ENCODE results near the gene SOD3. TPM values are rescaled to one million over a fixed set of nuclear protein-coding genes. Genes with fewer than 3 reads are reported as not detected.

Gene SOD3
- total RNA-seq, 4 donors from 2014 or later: 48.3 to 73.6 (median 62.7) TPM

- TF ChIP-seq POLR2A (IDR thresholded peaks at IDR 0.05) (no peak), CTCF (IDR thresholded peaks at IDR 0.05) (no peak)
- intact Hi-C loops (cut with DNase I; ENCODE audit: low total_unique reads): no loop called here
- 52 to 55% methylated on average over 4 of the region's 4 CpGs for WGBS, 2 donors
- no peak for DNase-seq (ENCODE audit: low spot score in 2 of 2)
- no peak overlapping the region for H3K4me3 ChIP-seq (ENCODE audit: low read depth, poor library complexity, severe bottlenecking)
Observed at GRCh38 chr4:24771241-24771640, 24.1 kb upstream of the SOD3 start.

- 76 to 80% methylated on average over 5 of the region's 5 CpGs for WGBS, 2 donors
- no peak overlapping the region for H3K4me3 ChIP-seq (ENCODE audit: low read depth, poor library complexity, severe bottlenecking)
- TF ChIP-seq CTCF (IDR thresholded peaks at IDR 0.05): no peak
- no peak for TF ChIP-seq POLR2A (IDR thresholded peaks at IDR 0.05)
- no peak for DNase-seq (ENCODE audit: low spot score in 2 of 2)
- intact Hi-C loops (cut with DNase I; ENCODE audit: low total_unique reads): no loop called here
Observed at GRCh38 chr4:24772061-24772705, 23.2 kb upstream of the SOD3 start.

- DNase-seq (ENCODE audit: low spot score in 2 of 2): no peak
- TF ChIP-seq POLR2A (IDR thresholded peaks at IDR 0.05) (no peak), CTCF (IDR thresholded peaks at IDR 0.05) (no peak)
- intact Hi-C loops (cut with DNase I; ENCODE audit: low total_unique reads): no loop called here
- H3K4me3 ChIP-seq (ENCODE audit: low read depth, poor library complexity, severe bottlenecking): no peak overlapping the region
- 96% methylated on average over 6 of the region's 6 CpGs for WGBS, 2 donors
Observed at GRCh38 chr4:24772952-24773351, 22.4 kb upstream of the SOD3 start.

GRCh38 chr4:24774452-24774851, 20.9 kb upstream of the SOD3 start:
- WGBS, 2 donors: 40 to 45% methylated on average over 2 of the region's 2 CpGs
- no peak for TF ChIP-seq POLR2A (IDR thresholded peaks at IDR 0.05)
- TF ChIP-seq CTCF (IDR thresholded peaks at IDR 0.05): no peak
- DNase-seq (ENCODE audit: low spot score in 2 of 2): no peak
- no peak overlapping the region for H3K4me3 ChIP-seq (ENCODE audit: low read depth, poor library complexity, severe bottlenecking)
- intact Hi-C loops (cut with DNase I; ENCODE audit: low total_unique reads): no loop called here

- 97 to 98% methylated on average over 2 of the region's 2 CpGs for WGBS, 2 donors
- no peak for TF ChIP-seq POLR2A (IDR thresholded peaks at IDR 0.05)
- no peak for TF ChIP-seq CTCF (IDR thresholded peaks at IDR 0.05)
- DNase-seq (ENCODE audit: low spot score in 2 of 2): no peak
- intact Hi-C loops (cut with DNase I; ENCODE audit: low total_unique reads): no loop called here
- H3K4me3 ChIP-seq (ENCODE audit: low read depth, poor library complexity, severe bottlenecking): no peak overlapping the region
Observed at GRCh38 chr4:24775032-24775605, 20.3 kb upstream of the SOD3 start.

GRCh38 chr4:24775750-24776149, 19.6 kb upstream of the SOD3 start:
- DNase-seq (ENCODE audit: low spot score in 2 of 2): no peak
- intact Hi-C loops (cut with DNase I; ENCODE audit: low total_unique reads): no loop called here
- TF ChIP-seq CTCF (IDR thresholded peaks at IDR 0.05): no peak
- 86 to 93% methylated on average over 3 of the region's 3 CpGs for WGBS, 2 donors
- H3K4me3 ChIP-seq (ENCODE audit: low read depth, poor library complexity, severe bottlenecking): no peak overlapping the region

All from lower leg skin (tissue), 4 donors.